Gastroesophageal sphincter (tissue), 3 donors: ENCODE measurements around the gene BACH1.

Source experiments
- CTCF ChIP-seq, 4 experiments: fragments of 200-600 bp in 2 of 4; fragments of 450-650 bp in 2 of 4; sonication (generic) in 1 of 4; IDR thresholded peaks; one replicate each; pipeline ENCODE4 v1.5.1; 2017 to 2019; ENCODE audit warnings: antibody characterized with exemption in 4 of 4, mild to moderate bottlenecking in 2 of 4, moderate library complexity in 2 of 4
- EP300 ChIP-seq: sonication (generic); formaldehyde crosslinking; IDR thresholded peaks from one replicate; pipeline ENCODE4 v1.6.1; 2017; ENCODE audit warnings: antibody characterized with exemption, mild to moderate bottlenecking
- POLR2A ChIP-seq, 2 donors: fragments of 450-650 bp; IDR thresholded peaks; one replicate each; pipeline ENCODE4 v1.6.1; 2017; ENCODE audit warnings: antibody characterized with exemption in 2 of 2, mild to moderate bottlenecking in 2 of 2, moderate library complexity in 1 of 2
- POLR2AphosphoS5 ChIP-seq: sonication (generic); formaldehyde crosslinking; IDR thresholded peaks from one replicate; pipeline ENCODE4 v1.6.1; 2017; ENCODE audit warnings: antibody characterized with exemption

GRCh38 chr21:29382030-29382654 lies 83.4 kb downstream of the BACH1 start:
- TF ChIP-seq CTCF (IDR thresholded peaks at IDR 0.05) (no peak), POLR2A (IDR thresholded peaks at IDR 0.05) (no peak), POLR2AphosphoS5 (no peak), EP300 (no peak)
